HUES48 (cell line): ENCODE results near the gene TRIM7.
"Not testable (repeated sequence)": the region's sequence is repeated elsewhere in the genome, so short reads cannot be mapped to it uniquely, and the experiment has no call there.

Experiments
- H3K27ac ChIP-seq: one replicate; pipeline ENCODE4 v1.7.0; 2013; ENCODE audit warnings: low read depth, low read length, inconsistent platforms
- H3K27me3 ChIP-seq: 2 replicates; pipeline ENCODE4 v1.6.1; 2013; ENCODE audit warnings: mild to moderate bottlenecking, low read length; ENCODE audit not compliant: control insufficient read depth, insufficient read depth
- H3K36me3 ChIP-seq: 2 replicates; pipeline ENCODE4 v1.6.1; 2013; ENCODE audit warnings: low read length; ENCODE audit not compliant: control insufficient read depth, insufficient read depth
- H3K4me1 ChIP-seq: 2 replicates; pipeline ENCODE4 v1.6.1; 2013; ENCODE audit warnings: mild to moderate bottlenecking, low read length; ENCODE audit not compliant: control insufficient read depth, insufficient read depth
- H3K4me3 ChIP-seq: 2 replicates; pipeline ENCODE4 v1.5.1; 2013; ENCODE audit warnings: mild to moderate bottlenecking, low read depth, low read length
- H3K9ac ChIP-seq: 2 replicates; pipeline ENCODE4 v1.6.1; 2013; ENCODE audit warnings: mild to moderate bottlenecking, low read depth, low read length, moderate library complexity
- H3K9me3 ChIP-seq: 2 replicates; pipeline ENCODE4 v1.6.1; 2013; ENCODE audit warnings: low read length; ENCODE audit not compliant: control insufficient read depth, insufficient read depth

The TRIM7 gene

DNA sequence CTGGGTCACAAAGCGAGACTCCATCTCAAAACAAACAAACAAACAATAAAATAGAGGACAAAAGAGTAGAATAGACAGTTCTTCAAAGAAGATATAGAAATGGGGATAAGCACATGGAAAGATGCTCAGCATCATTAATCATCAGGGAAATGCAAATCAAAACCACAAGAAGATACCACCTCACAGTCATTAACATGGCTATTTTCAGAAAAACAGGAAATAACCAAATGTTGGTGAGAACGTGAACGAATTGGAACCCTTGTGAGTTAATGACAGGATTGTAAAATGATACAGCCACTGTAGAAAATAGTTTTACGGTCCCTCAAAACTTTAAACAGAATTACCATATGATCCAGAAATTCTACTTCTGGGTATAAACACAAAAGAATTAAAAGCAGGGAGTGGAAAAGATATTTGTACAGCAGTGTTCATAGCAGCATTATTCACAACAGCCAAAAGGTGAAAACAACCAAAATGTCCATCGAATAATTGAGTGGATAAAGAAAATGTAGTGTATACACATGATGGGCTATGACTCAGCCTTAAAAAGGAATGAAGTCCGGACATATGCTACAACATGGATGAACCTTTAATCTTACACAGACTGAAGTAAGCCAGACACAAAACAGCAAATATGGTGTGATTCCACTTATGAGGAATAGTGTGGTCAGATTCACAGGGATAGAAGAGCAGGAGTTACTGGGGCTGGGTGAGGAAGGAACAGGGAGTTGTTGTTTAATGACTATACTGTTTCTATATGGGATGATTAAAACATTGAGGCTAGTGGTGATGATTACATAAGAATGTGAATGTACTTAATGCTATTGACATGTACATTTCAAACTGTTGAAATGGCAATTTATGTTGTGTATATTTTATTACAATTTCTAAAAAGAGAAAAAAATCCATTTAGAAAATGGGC is 37.9 kb downstream of the TRIM7 start:
- no peaks in the 10 kb centered on the region for H3K36me3 ChIP-seq
- no peak overlapping the region for H3K9ac ChIP-seq
- no peaks in the 10 kb centered on the region for H3K9me3 ChIP-seq
- no peak overlapping the region; the same call in 1 of the 2 replicates for H3K4me3 ChIP-seq
- H3K27ac ChIP-seq, result no peak overlapping the region
- H3K4me1 ChIP-seq, result no peaks in the 10 kb centered on the region
- H3K27me3 ChIP-seq, result peaks cover 34% of the 10 kb centered on the region

DNA sequence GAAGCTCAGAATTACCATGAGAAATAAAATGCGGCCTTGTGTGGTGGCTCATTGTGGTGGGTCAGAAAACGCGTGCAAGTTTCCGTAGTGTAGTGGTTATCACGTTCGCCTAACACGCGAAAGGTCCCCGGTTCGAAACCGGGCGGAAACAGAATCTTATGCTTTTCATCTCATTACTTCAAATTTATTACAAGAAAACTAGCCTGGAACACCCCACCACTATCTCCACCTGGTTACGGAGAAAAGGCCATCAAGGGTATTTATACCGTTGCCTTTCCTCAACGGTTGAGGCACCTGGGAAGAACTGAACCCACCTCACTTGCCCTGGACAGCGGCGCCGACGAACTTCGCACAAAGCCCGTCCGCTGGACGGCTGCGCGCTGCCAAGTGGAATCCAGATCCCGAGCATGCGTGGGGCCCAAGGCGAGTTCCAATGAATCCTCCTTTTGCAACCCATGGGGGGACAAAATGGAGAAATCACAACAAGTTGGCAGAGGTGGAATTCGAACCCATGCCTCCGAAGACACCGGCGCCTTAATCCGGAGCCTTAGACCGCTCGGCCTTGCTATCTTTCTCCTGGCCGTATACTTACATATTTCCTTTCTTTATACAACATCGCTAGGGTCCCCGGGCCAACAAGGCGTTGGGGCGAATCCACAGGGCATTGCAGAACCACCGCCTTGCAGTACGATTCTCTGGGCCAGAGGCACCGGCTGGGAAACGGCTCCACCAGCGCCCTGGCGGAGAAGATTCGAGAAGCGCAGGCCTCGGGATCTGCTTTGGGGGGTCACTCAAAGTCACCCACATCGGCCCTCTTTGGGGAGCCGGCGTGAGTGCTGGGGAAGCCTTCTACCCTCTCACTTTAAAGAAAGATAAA is 40.7 kb downstream of the TRIM7 start:
- Histone ChIP-seq H3K4me3 (peak overlapping the region; percentile 79), H3K27ac (no peak overlapping the region), H3K36me3 (no peaks in the 10 kb centered on the region), H3K27me3 (peaks cover 13% of the 10 kb centered on the region; the same call in 1 of the 2 replicates), H3K9me3 (no peaks in the 10 kb centered on the region), H3K9ac (no peak overlapping the region; the same call in 1 of the 2 replicates), H3K4me1 (peaks cover 11% of the 10 kb centered on the region)

DNA sequence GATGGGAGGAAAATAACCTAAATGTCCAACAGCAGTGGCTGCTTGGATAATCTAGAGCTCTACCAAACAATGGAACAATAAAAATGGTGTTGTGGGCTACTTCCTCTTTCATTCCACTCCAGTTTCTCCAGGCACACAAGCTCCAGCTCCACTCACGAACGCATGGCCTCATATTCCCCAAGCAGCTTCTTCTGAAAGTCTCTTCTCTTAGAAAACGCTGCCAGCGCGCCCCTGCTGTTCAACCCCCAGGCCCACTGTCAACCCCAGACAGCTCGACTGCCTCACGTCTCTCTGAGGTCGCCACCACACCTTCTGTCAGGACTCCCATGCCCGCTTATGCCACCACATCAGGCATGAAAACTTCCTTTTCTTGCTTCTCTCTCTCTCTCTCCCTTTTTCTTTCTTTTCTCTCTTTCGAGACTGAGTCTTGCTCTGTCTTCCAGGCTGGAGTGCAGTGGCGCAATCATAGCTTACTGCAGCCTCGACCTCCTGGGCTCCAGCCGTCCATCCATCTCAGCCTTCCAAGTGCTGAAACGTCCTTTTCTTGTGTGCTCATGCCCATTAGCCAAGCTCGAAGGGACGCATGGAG is 41.4 kb downstream of the TRIM7 start:
- Histone ChIP-seq H3K27ac (no peak overlapping the region), H3K36me3 (no peaks in the 10 kb centered on the region), H3K4me3 (peak overlapping the region; percentile 79), H3K9ac (no peak overlapping the region), H3K27me3 (peaks cover 9% of the 10 kb centered on the region; the same call in 1 of the 2 replicates), H3K4me1 (peaks cover 11% of the 10 kb centered on the region), H3K9me3 (no peaks in the 10 kb centered on the region)

DNA sequence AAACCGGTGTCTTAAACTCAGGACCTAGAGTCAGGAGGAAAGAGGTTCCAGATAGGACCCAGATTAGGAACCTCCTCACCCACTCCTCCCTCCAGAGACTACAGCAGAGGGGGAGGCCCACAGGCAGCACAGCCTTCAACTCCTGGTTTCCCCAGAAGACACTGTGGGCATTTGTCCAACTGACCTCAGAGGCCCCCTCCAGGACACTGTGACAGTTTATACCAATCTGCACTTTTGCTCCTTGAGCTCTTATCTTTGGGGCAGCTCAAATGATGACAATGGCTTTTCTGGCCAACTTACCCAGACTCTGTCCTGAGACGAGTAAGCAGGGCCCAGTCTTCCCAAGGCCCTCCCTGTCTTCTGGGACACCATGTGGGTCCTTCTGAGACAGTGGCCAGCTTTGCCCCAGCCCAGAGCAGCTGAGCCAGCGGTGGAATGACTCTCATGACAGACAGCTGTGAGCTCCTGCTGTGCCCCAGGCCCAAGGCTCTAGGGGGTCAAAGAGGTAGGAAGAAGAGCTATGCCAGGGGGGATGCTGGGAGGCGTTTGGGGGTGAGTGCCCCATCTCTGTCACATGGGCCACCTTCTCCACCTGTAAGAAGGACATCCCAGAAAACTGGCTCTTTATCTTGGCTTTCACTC is 43.3 kb downstream of the TRIM7 start:
- no peak overlapping the region for H3K9ac ChIP-seq
- 0 out of 2 replicates have a peak overlapping the region, but pooled peaks have one; percentile 40 for H3K4me3 ChIP-seq

DNA sequence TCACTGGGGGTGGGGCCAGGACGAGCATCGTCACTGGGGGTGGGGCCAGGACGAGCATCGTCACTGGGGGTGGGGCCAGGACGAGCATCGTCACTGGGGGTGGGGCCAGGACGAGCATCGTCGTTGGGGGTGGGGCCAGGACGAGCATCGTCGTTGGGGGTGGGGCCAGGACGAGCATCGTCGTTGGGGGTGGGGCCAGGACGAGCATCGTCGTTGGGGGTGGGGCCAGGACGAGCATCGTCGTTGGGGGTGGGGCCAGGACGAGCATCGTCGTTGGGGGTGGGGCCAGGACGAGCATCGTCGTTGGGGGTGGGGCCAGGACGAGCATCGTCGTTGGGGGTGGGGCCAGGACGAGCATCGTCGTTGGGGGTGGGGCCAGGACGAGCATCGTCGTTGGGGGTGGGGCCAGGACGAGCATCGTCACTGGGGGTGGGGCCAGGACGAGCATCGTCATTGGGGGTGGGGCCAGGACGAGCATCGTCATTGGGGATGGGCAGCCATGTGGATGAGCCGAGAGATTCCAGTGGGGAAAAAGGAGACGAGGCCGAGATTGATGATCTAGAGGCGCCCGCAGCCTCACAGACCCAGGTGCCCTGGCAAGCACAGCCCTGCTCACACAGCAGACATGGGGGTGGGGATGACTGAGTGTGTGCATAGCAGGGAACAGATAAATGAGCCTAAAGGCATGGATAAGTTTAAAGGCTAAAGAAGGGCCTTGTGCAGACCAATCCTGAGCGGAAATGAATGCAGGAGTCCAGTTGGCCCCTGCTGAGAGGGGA is 44.1 kb downstream of the TRIM7 start:
- not testable (repeated sequence) for H3K36me3 ChIP-seq, H3K9me3 ChIP-seq, H3K9ac ChIP-seq, H3K27me3 ChIP-seq
- peaks cover 11% of the 10 kb centered on the region for H3K4me1 ChIP-seq
- peak overlapping the region; percentile 35 for H3K27ac ChIP-seq
- H3K4me3 ChIP-seq, result 0 out of 2 replicates have a peak overlapping the region, but pooled peaks have one; percentile 40

More for the DNA sequence above, 43.3 kb downstream of the TRIM7 start:
- Histone ChIP-seq H3K4me1 (peaks cover 11% of the 10 kb centered on the region), H3K27me3 (peaks cover 8% of the 10 kb centered on the region; the same call in 1 of the 2 replicates), H3K27ac (peak overlapping the region; percentile 35), H3K9me3 (no peaks in the 10 kb centered on the region), H3K36me3 (no peaks in the 10 kb centered on the region)

DNA sequence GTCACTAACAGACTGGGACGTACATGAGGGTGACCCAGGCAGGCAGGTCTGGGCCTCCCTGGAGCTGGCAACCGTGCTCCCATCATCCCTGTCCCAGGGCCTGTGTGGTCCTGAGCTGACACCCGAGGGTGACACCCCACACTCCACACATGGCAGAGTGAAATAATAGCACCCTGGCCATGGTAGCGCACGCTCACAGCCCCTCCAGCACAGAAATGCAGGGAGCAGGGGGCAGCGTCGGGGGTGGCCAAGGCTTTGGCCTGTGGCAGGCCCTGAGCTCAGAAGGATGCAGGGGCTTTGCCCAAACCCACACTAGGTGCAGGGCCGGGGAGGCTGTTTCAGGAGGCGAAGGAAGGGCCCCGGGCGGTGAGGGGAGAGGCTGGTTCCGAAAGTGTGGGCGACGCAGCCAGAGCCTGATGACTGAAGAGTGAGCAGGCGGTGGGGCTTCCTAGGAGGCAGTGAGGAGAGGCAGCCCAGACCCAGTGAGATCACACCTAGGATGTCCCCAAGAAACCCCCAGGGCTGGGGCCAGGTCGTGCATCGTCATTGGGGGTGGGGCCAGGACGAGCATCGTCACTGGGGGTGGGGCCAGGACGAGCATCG is 44.7 kb downstream of the TRIM7 start:
- peak overlapping the region; percentile 84 for H3K27ac ChIP-seq
- H3K36me3 ChIP-seq, result no peaks in the 10 kb centered on the region
- peaks cover 11% of the 10 kb centered on the region for H3K4me1 ChIP-seq
- H3K27me3 ChIP-seq, result peaks cover 8% of the 10 kb centered on the region; the same call in 1 of the 2 replicates
- peak overlapping the region; percentile 9; the same call in 1 of the 2 replicates for H3K9ac ChIP-seq
- no peaks in the 10 kb centered on the region for H3K9me3 ChIP-seq
- H3K4me3 ChIP-seq, result peak overlapping the region; percentile 31; the same call in 1 of the 2 replicates

DNA sequence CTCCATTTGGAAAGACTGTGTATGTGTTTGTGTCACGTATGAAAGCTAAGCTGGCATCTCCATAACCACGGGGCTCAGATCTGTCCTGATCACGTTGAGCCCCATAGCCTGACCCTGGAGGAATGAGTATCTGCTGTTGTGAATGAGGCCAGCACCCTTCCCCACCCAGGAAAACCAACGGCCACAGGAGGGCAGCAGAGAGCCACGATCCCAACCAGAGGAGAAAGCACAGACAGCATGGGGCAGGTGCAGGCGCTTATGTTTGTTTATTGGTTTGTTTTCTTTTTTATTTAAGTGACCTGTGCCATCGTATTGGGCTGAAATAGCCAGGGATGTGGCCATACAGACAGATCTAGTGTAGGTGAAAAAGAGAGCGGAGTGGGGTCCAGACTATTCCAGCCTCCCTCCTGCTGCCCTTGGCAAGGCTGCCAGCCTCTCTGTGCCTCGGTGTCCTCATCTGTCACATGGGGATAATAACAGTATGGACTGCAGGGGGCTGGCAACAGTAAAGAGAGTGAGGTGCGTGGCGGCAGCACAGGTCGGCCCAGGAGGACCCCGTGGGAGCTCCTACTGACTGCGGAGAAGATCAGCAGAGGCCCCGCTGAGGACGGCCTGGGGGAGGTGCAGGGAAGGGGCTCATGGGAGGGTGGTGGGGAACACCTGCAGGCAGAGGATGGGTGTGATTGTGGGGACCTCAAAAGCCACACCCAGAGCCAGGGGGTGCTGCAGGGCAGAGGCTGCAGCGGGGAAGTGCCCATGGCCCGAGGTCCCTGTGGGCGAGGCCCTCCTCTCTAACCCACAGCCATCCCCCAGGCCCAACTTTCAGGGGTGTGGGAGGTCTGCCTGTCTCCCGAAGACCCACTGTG is 45.5 kb downstream of the TRIM7 start:
- peaks cover 11% of the 10 kb centered on the region for H3K4me1 ChIP-seq
- no peaks in the 10 kb centered on the region for H3K9me3 ChIP-seq
- no peaks in the 10 kb centered on the region for H3K36me3 ChIP-seq
- no peak overlapping the region for H3K4me3 ChIP-seq
- no peak overlapping the region; the same call in 1 of the 2 replicates for H3K9ac ChIP-seq
- peak overlapping the region; percentile 84 for H3K27ac ChIP-seq
- peaks cover 8% of the 10 kb centered on the region; the same call in 1 of the 2 replicates for H3K27me3 ChIP-seq

DNA sequence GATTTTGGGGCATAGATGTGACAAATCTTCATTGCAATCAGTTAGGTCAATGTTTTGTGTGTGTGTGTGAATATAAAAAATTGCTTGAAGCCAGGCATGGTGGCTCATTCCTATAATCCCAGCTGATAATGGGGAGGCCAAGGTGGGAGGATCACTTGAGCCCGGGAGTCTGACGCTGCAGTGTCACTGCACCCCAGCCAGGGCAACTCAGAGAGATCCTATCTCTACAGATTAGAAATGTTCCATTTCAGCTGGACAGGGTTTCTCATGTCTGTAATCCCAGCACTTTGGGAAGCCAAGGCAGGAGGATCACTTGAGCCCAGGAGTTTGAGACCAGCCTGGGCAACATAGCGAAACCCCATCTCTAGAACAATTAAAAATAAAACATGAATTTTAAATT is 46.1 kb downstream of the TRIM7 start:
- Histone ChIP-seq H3K27me3 (peaks cover 8% of the 10 kb centered on the region; the same call in 1 of the 2 replicates), H3K9me3 (no peaks in the 10 kb centered on the region), H3K4me1 (peaks cover 11% of the 10 kb centered on the region), H3K36me3 (no peaks in the 10 kb centered on the region), H3K4me3 (no peak overlapping the region), H3K27ac (no peak overlapping the region), H3K9ac (no peak overlapping the region)

DNA sequence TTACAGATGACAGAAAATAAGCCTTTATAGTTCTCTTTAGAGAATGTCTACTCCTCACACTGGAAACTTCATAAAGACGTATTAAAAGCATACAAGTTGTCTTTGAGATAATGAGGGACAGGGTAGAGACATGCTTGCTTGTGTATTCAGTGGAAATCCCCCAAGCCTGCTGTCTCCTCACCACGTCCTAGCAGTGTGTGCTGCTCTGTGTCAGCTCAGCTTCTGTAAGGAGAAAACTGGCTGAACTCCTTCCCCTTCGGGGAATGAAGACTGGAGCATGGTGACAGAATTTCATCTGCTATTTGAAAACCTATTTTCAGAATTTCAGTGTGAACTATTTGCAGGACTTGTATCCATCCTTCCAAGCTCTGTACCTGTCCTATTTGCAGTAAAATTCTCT is 48.2 kb downstream of the TRIM7 start:
- H3K27me3 ChIP-seq, result peaks cover 7% of the 10 kb centered on the region; the same call in 1 of the 2 replicates
- no peak overlapping the region for H3K4me3 ChIP-seq
- H3K9me3 ChIP-seq, result no peaks in the 10 kb centered on the region
- no peak overlapping the region for H3K9ac ChIP-seq
- no peaks in the 10 kb centered on the region for H3K36me3 ChIP-seq
- peaks cover 11% of the 10 kb centered on the region for H3K4me1 ChIP-seq
- H3K27ac ChIP-seq, result no peak overlapping the region
